Activated T-helper 17 cell treated with anti-CD3 and anti-CD28 coated beads, Interleukin-2, amount 50 U/mL, for 72 hours (primary cell): ENCODE measurements around the gene CNPY2. TPM values are rescaled to one million over a fixed set of nuclear protein-coding genes. Genes with fewer than 3 reads are reported as not detected.
"Not testable (repeated sequence)": the region's sequence is repeated elsewhere in the genome, so short reads cannot be mapped to it uniquely, and the experiment has no call there.

Experiments
- ATAC-seq: fragments of 150-1000 bp; cut with Tn5 transposase; replicated peaks from 2 replicates; pipeline ENCODE4 v1.10.0; 2021; ENCODE audit warnings: mild to moderate bottlenecking, moderate library complexity
- H3K27ac Mint-ChIP-seq: one replicate; pipeline ENCODE4 v1.8.0; 2022; ENCODE audit warnings: mixed read lengths
- H3K27me3 Mint-ChIP-seq: one replicate; pipeline ENCODE4 v1.8.0; 2022; ENCODE audit warnings: mixed read lengths
- H3K36me3 Mint-ChIP-seq: one replicate; pipeline ENCODE4 v1.8.0; 2022; ENCODE audit warnings: low read depth, mild to moderate bottlenecking, mixed read lengths
- H3K4me1 Mint-ChIP-seq: one replicate; pipeline ENCODE4 v1.8.0; 2022; ENCODE audit warnings: mixed read lengths
- H3K4me3 Mint-ChIP-seq: one replicate; pipeline ENCODE4 v1.8.0; 2022; ENCODE audit warnings: mild to moderate bottlenecking, mixed read lengths
- H3K9me3 Mint-ChIP-seq: one replicate; pipeline ENCODE4 v1.8.0; 2022; ENCODE audit warnings: mixed read lengths
- total RNA-seq, 2 donors: library from RNA; stranded (reverse); gene quantifications; one replicate each; pipeline ENCODE4 v1.2.3, GENCODE V29; 2022

CNPY2 gene
- total RNA-seq, 2 donors from 2014 or later: 86.5 to 165 TPM

DNA sequence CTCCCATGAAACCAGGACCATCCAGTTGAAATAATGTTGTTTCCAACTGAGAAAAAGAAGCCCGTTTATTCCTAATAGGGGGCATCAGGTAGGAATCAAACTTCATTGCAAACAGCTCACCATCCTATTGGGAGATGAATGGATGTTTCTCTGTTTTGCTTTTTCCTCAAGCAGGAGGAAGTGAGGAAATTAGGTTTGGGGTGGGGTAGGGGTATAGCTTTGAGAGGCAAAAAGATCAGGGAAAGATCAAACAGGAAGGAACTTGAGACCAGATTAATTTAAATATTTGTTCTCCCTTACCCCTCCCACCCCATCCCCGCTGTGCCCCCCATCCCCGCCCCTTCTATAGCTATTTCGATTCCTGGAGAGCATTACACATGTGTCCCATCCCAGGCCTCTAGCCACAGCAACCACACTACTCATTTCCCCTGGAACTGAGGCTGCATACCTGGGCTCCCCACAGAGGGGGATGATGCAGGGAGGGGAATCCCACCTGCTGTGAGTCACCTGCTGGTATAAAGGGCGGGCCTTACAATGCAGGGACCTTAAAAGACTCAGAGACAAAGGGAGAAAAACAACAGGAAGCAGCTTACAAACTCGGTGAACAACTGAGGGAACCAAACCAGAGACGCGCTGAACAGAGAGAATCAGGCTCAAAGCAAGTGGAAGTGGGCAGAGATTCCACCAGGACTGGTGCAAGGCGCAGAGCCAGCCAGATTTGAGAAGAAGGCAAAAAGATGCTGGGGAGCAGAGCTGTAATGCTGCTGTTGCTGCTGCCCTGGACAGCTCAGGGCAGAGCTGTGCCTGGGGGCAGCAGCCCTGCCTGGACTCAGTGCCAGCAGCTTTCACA is 22.7 kb upstream of the CNPY2 start, which contains the start of gene IL23A:
Gene IL23A (plus strand): TSS at position 577 of the 850 bp plus-strand sequence. CDS start 161 bp downstream, at position 738.
- Mint-ChIP-seq H3K4me3 (peak within 1 kb of the TSS; percentile 92), H3K36me3 (peaks cover 58% of the 10 kb centered on the region), H3K9me3 (no peaks in the 10 kb centered on the region), H3K27me3 (no peaks in the 10 kb centered on the region), H3K4me1 (peaks cover 21% of the 10 kb centered on the region), H3K27ac (peak within 1 kb of the TSS; percentile 96)
- peak; percentile 87 for ATAC-seq

- Mint-ChIP-seq H3K9me3 (no peaks in the 10 kb centered on the region), H3K27me3 (no peaks in the 10 kb centered on the region), H3K4me3 (peak overlapping the region; percentile 92), H3K27ac (peak overlapping the region; percentile 96), H3K36me3 (peaks cover 56% of the 10 kb centered on the region), H3K4me1 (peaks cover 24% of the 10 kb centered on the region)
- ATAC-seq: no peak
These were observed 22.0 kb upstream of the CNPY2 start for GRCh38 chr12:56337753-56338251.

DNA sequence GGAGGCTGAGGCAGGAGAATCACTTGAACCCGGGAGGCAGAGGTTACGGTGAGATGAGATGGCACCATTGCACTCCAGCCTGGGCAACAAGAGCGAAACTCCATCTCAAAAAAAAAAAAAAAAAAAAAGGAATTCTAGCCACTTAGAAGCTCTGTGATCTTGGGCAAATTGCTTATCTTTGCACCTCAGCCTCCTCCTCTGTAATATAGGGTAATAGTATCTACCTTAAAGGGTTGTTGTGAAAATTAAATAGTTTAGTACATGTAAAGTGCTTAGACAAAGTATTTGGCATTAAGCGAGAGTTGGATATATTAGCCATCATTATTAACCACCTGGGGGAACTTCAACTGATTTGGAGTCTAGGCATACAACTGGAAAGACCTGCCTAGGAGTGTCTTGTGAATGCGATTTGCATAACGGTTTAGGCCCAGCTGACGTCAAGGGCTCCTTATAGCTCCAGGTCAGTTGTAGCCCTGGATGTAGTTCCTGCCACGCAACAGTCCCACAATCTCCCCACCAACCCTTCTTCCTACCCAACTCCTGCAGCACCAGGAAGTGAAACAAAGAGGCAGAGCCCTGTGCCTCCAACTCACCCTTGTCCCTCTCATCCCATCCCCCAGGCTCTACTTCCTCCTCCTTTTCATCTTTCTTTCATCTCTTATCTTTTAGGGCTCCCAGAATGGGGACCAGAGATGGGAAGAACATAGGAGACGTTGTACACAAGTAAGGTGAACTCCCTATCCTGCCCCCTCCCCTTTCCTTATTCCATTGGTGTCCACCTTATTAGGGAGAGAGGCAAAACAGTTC is 20.8 kb upstream of the CNPY2 start:
- Mint-ChIP-seq H3K4me3 (peak overlapping the region; percentile 92), H3K4me1 (peaks cover 24% of the 10 kb centered on the region), H3K9me3 (no peaks in the 10 kb centered on the region), H3K36me3 (peaks cover 46% of the 10 kb centered on the region), H3K27me3 (no peaks in the 10 kb centered on the region), H3K27ac (peak overlapping the region; percentile 61)
- ATAC-seq: no peak

DNA sequence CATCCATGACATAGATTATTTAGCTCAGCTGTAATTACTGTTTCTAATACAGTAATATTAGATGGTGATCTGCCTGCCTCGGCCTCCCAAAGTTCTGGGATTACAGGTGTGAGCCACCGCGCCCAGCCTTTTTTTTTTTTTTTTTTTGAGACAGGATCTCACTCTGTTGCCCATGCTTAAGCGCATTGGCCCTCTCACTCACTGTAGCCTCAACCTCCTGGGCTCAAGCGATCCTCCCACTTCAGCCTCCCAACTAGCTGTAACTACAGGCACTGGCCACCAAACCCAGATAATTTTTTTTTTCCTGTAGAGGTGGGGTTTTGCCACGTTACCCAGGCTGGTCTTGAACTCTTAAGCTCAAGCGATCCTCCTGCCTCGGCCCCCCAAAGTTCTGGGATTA is 19.7 kb upstream of the CNPY2 start:
- not testable (repeated sequence) for H3K27ac Mint-ChIP-seq, H3K4me3 Mint-ChIP-seq, ATAC-seq

GRCh38 chr12:56334490-56334793 is 18.7 kb upstream of the CNPY2 start:
- Mint-ChIP-seq H3K27ac (peak overlapping the region; percentile 99), H3K36me3 (peaks cover 26% of the 10 kb centered on the region), H3K9me3 (no peaks in the 10 kb centered on the region), H3K4me1 (peaks cover 27% of the 10 kb centered on the region), H3K27me3 (no peaks in the 10 kb centered on the region), H3K4me3 (peak overlapping the region; percentile 94)
- ATAC-seq: no peak

More for the DNA sequence above, 19.7 kb upstream of the CNPY2 start:
- not testable (repeated sequence) for H3K27me3 Mint-ChIP-seq, H3K9me3 Mint-ChIP-seq
- H3K36me3 Mint-ChIP-seq: peaks cover 37% of the 10 kb centered on the region
- peaks cover 29% of the 10 kb centered on the region for H3K4me1 Mint-ChIP-seq

- Mint-ChIP-seq H3K9me3 (no peaks in the 10 kb centered on the region), H3K4me3 (peak within 1 kb of the TSS; percentile 94), H3K36me3 (peaks cover 20% of the 10 kb centered on the region), H3K4me1 (peaks cover 22% of the 10 kb centered on the region), H3K27me3 (no peaks in the 10 kb centered on the region), H3K27ac (peak within 1 kb of the TSS; percentile 99)
- peak; percentile 87 for ATAC-seq
These were observed 18.1 kb upstream of the CNPY2 start, which contains the start of gene PAN2 for GRCh38 chr12:56333679-56334489. Gene PAN2 (minus strand): TSS chr12:56334000. CDS start chr12:56333094, 906 bp downstream.

DNA sequence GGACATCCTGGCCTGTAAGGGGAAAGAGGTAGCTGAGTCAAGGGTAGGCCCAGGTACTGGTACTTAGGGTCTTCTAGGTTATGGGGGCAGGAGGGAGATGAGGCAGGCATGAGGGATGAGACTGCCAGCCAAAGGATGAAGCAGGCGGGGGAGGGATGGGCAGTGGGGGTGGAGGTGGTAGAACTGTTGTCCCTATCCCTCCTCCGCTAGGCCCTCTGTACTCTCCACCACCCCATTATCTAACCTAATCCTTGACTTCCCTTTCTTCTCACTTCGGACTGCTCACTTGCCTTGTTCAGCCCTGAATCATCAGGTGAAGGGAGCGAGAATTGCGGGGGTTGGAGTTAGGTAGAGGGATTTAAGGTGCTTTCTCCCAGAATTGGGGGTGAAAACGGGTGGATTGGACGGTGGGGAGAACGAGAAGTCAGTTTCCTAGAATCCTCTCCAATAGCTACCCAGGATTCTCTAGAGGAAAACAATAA is 17.4 kb upstream of the CNPY2 start:
- ATAC-seq: peak; percentile 34
- H3K9me3 Mint-ChIP-seq: no peaks in the 10 kb centered on the region
- H3K4me3 Mint-ChIP-seq: peak overlapping the region; percentile 94
- H3K36me3 Mint-ChIP-seq: peaks cover 15% of the 10 kb centered on the region
- peaks cover 17% of the 10 kb centered on the region for H3K4me1 Mint-ChIP-seq
- H3K27ac Mint-ChIP-seq: peak overlapping the region; percentile 99
- H3K27me3 Mint-ChIP-seq: no peaks in the 10 kb centered on the region

DNA sequence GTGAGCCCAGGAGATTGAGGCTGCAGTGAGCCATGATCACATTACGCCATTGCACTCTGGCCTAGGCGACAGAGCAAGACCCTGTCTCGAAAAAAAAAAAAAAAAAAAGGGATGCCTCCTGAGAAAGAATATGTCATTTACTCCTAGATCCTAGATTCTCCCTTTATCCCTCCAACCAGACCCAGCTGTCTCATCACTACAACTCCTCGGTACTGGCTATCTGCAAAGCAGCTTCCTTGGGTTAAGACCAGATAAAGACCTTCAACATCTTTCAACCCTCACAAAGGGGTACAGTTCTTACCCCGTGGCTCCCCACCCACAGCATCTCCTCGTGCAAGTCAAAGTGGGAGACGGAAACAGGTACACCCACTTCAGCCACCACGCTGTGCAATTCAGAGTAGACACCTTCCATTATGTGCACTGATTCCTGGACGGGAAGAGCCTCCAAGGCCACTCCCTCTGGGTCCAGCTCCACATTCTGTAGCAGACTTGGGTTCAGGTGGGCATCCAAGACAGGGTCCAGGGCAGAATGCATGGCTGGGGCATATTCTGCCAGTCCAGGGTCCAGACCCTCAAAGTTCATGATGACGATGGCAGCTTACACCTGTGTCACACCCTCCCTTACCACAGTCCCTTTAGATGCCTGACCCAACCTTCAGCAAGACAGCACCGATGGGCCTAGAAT is 16.9 kb upstream of the CNPY2 start:
- H3K27ac Mint-ChIP-seq: peak overlapping the region; percentile 99
- H3K4me3 Mint-ChIP-seq: peak overlapping the region; percentile 94
- peaks cover 16% of the 10 kb centered on the region for H3K36me3 Mint-ChIP-seq
- no peak for ATAC-seq
- no peaks in the 10 kb centered on the region for H3K9me3 Mint-ChIP-seq
- H3K4me1 Mint-ChIP-seq: peaks cover 17% of the 10 kb centered on the region
- H3K27me3 Mint-ChIP-seq: no peaks in the 10 kb centered on the region

- peaks cover 32% of the 10 kb centered on the region for H3K36me3 Mint-ChIP-seq
- H3K4me3 Mint-ChIP-seq: no peak overlapping the region
- ATAC-seq: no peak
- no peak overlapping the region for H3K27ac Mint-ChIP-seq
- H3K27me3 Mint-ChIP-seq: no peaks in the 10 kb centered on the region
- peaks cover 10% of the 10 kb centered on the region for H3K4me1 Mint-ChIP-seq
- H3K9me3 Mint-ChIP-seq: no peaks in the 10 kb centered on the region
These were observed 15.2 kb upstream of the CNPY2 start for GRCh38 chr12:56330936-56331490.

DNA sequence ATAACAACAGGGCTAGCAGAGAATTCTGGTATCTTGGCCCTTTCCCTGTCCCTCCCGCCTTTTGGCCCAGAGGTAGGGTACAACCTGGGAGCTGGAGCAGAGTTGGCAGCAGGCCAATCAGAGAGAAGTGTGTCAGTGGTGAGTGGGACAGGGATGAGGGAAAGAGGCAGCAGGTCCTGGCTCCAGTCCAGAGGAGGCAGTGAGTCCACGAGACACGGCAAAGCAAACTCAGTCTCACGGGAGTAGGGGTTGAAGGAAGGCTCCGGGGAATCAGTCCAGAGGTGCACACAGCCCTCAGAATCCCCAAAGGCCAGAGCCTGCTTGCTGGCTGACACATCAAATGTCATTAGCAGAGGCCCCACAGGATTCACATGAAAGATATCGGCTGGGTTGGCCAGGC is 10.7 kb upstream of the CNPY2 start:
- Mint-ChIP-seq H3K27ac (peak overlapping the region; percentile 24), H3K27me3 (no peaks in the 10 kb centered on the region), H3K4me1 (peaks cover 11% of the 10 kb centered on the region), H3K36me3 (peaks cover 49% of the 10 kb centered on the region), H3K4me3 (no peak overlapping the region), H3K9me3 (no peaks in the 10 kb centered on the region)
- no peak for ATAC-seq

DNA sequence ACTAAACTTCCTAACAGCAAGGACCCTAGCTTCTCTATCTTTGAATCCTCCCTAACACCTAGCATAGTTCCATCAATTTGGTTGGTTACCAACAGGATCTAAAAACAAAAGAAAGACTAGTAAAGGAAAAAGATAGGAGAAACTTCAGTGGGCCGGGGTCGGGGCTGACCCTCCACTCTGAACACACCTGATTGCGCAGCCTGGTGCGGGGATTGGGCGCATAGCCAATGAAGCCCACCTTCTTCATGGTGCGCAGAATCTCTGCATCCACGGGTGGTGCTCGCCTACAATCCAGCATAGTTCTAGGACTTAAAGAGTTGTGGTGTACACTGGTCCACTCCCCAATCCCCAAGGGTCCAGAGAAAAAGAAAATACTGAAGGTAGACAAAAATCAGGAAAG is 10.3 kb upstream of the CNPY2 start:
- Mint-ChIP-seq H3K4me1 (peaks cover 7% of the 10 kb centered on the region), H3K9me3 (no peaks in the 10 kb centered on the region), H3K27me3 (no peaks in the 10 kb centered on the region), H3K4me3 (no peak overlapping the region), H3K27ac (peak overlapping the region; percentile 24), H3K36me3 (peaks cover 49% of the 10 kb centered on the region)
- no peak for ATAC-seq

DNA sequence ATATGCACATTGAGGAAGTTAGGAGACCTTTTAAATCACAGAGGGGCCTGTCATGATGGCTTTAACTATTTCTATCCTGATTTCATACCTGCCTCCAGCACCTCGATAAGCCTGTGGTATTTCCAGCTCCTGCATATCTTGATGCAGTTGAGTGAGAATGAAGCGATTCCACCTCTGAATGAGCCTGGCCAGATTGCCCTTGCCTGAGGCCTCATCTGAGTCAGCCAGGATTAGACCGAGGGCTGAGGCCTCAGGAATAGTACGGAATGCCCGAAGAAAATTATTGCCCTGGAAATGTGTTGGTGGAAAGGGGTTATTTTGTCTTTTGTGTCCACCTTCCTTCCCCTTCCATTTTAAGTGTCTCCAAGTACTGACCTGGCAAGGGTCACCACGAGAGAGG is 8.4 kb upstream of the CNPY2 start:
- H3K27ac Mint-ChIP-seq: peak overlapping the region; percentile 33
- peaks cover 54% of the 10 kb centered on the region for H3K36me3 Mint-ChIP-seq
- no peaks in the 10 kb centered on the region for H3K9me3 Mint-ChIP-seq
- ATAC-seq: no peak
- peaks cover 6% of the 10 kb centered on the region for H3K4me1 Mint-ChIP-seq
- no peak overlapping the region for H3K4me3 Mint-ChIP-seq
- H3K27me3 Mint-ChIP-seq: no peaks in the 10 kb centered on the region

- peaks cover 43% of the 10 kb centered on the region for H3K36me3 Mint-ChIP-seq
- H3K27ac Mint-ChIP-seq, H3K9me3 Mint-ChIP-seq, H3K4me1 Mint-ChIP-seq, H3K4me3 Mint-ChIP-seq, H3K27me3 Mint-ChIP-seq, ATAC-seq: not testable (repeated sequence)
These were observed 5.8 kb upstream of the CNPY2 start for GRCh38 chr12:56321610-56322009.
